HepG2 (cell line): ENCODE data around the gene NCOA4. TPM values are rescaled to one million over a fixed set of nuclear protein-coding genes. Genes with fewer than 3 reads are reported as not detected.

Experiments
- AFF4 ChIP-seq: sonication (generic); formaldehyde crosslinking; IDR thresholded peaks from 2 replicates; pipeline ENCODE4 v1.4.0; 2020; ENCODE audit warnings: missing genetic modification reagents
- ARID5B ChIP-seq: IDR thresholded peaks from 2 replicates; pipeline ENCODE4 v1.4.0; 2020; ENCODE audit warnings: mild to moderate bottlenecking, missing genetic modification reagents
- ATF6 ChIP-seq: sonication (generic); formaldehyde crosslinking; conservative IDR thresholded peaks from 2 replicates; pipeline ENCODE4 v1.4.0; 2020; ENCODE audit warnings: missing genetic modification reagents
- BCL3 ChIP-seq: sonication (generic); formaldehyde crosslinking; IDR thresholded peaks from 2 replicates; pipeline ENCODE4 v1.5.1; 2020; ENCODE audit warnings: mild to moderate bottlenecking, missing genetic modification reagents, moderate library complexity
- TERF1 ChIP-seq: sonication (generic); formaldehyde crosslinking; IDR thresholded peaks from 2 replicates; pipeline ENCODE4 v1.8.0; 2022; ENCODE audit warnings: mild to moderate bottlenecking, missing genetic modification reagents, moderate library complexity
- UBTF ChIP-seq: sonication (generic); formaldehyde crosslinking; IDR thresholded peaks from 2 replicates; pipeline ENCODE4 v1.4.0; 2020; ENCODE audit warnings: mild to moderate bottlenecking, missing genetic modification reagents
- ZNF121 ChIP-seq: sonication (generic); formaldehyde crosslinking; IDR thresholded peaks from 2 replicates; pipeline ENCODE4 v1.5.0; 2020; ENCODE audit warnings: mild to moderate bottlenecking, missing genetic modification reagents
- ZNF343 ChIP-seq: sonication (generic); formaldehyde crosslinking; IDR thresholded peaks from 2 replicates; pipeline ENCODE4 v1.4.0; 2020; ENCODE audit warnings: mild to moderate bottlenecking, missing genetic modification reagents
- ZNF543 ChIP-seq: sonication (generic); formaldehyde crosslinking; IDR thresholded peaks from 2 replicates; pipeline ENCODE4 v1.4.0; 2020; ENCODE audit warnings: mild to moderate bottlenecking, missing genetic modification reagents
- ZNF557 ChIP-seq: sonication (generic); formaldehyde crosslinking; IDR thresholded peaks from 2 replicates; pipeline ENCODE4 v1.4.0; 2020; ENCODE audit warnings: missing genetic modification reagents
- ZNF740 ChIP-seq: sonication (generic); formaldehyde crosslinking; IDR thresholded peaks from 2 replicates; pipeline ENCODE4 v1.4.0; 2020; ENCODE audit warnings: missing genetic modification reagents
- polyA plus RNA-seq, 8 experiments: library from polyadenylated mRNA; depleted of rRNA in 3 of 8; stranded (reverse) in 7 of 8; unstranded in 1 of 8; fragments of >200 nt; fragmentation: Illumina TruSeq in 4 of 8; extraction: Trizol in 4 of 8; gene quantifications; 2 replicates each; pipeline versions ENCODE4 v1.2.1 to v1.2.3, GENCODE V29; 2011 to 2016; ENCODE audit warnings: low read depth in 4 of 8, missing spikeins in 1 of 8, mixed read lengths in 1 of 8; ENCODE audit not compliant: insufficient read depth in 1 of 8
- total RNA-seq, 5 experiments: library from RNA; depleted of rRNA; stranded (reverse); fragments of >200 nt; fragmentation: Illumina TruSeq; extraction: Trizol; gene quantifications; 2 replicates each; pipeline ENCODE4 v1.2.3, GENCODE V29; 2016; ENCODE audit warnings: low read depth in 1 of 5

NCOA4 gene
- total and polyA plus RNA-seq, 2 of the 13 experiments (the other 11 are each of a cell fraction or from before 2014, with no cell fraction given) = 306 to 400 TPM

GRCh38 chr10:46031648-46032532, 1.5 kb upstream of the NCOA4 start (continued):
- TF ChIP-seq TERF1 (no peak), ATF6 (CRISPR knock-in tag) (0 out of 2 replicates have a peak, but pooled peaks have one; percentile 22), BCL3 (CRISPR knock-in tag) (peak; percentile 49; the same call in 1 of the 2 replicates), ARID5B (CRISPR knock-in tag) (peak; percentile 89), ZNF343 (CRISPR knock-in tag) (no peak), AFF4 (CRISPR knock-in tag) (no peak; the same call in 1 of the 2 replicates), ZNF740 (CRISPR knock-in tag) (no peak), ZNF121 (CRISPR knock-in tag) (peak; percentile 73; the same call in 1 of the 2 replicates), ZNF543 (peak; percentile 13; the same call in 1 of the 2 replicates), UBTF (CRISPR knock-in tag) (peak; percentile 57), ZNF557 (CRISPR knock-in tag) (no peak)
